Activated CD8-positive, alpha-beta memory T cell treated with anti-CD3 and anti-CD28 coated beads, Interleukin-2, amount 50 U/mL, for 24 hours (primary cell): ENCODE data around the gene LYRM1.
"Not testable (repeated sequence)": the region's sequence is repeated elsewhere in the genome, so short reads cannot be mapped to it uniquely, and the experiment has no call there.

Source experiments
- DNase-seq: peaks from one replicate; pipeline ENCODE4 v3.0.0-alpha.2; 2020; ENCODE audit errors: extremely low read depth

Gene LYRM1

GRCh38 chr16:20900299-20901067 lies at the start of gene LYRM1, which contains the start of gene DCUN1D3:
LYRM1 (plus strand) TSS chr16:20900771; CDS start chr16:20915556, 14,785 bp downstream.
DCUN1D3 (minus strand) TSS chr16:20900358; CDS start chr16:20862538, 37,820 bp downstream.
- peak; percentile 69 for DNase-seq

GRCh38 chr16:20850981-20851380 lies 49.6 kb upstream of the LYRM1 start:
- no peak for DNase-seq

GRCh38 chr16:20851601-20852000 lies 49.0 kb upstream of the LYRM1 start:
- no peak for DNase-seq

DNA sequence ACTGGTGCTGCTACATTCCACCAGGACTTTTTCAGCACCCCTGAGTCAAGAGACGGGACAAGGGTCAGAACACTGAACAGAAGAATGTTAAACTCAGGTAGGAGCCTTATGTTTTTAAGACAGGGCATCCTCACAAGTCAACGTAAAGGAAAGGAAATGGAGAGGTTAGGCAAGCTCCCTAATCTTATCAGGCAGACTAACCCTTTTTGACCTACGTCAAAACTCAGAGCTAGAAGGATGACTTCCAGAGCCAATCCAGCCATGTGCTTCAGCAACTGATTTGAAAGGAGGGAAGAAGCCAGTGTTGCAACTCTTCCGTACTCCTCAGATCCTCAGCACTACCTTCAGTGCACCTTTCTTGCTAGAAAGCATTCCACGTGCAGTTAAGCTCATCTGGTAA lies 47.4 kb upstream of the LYRM1 start:
- no peak for DNase-seq

DNA sequence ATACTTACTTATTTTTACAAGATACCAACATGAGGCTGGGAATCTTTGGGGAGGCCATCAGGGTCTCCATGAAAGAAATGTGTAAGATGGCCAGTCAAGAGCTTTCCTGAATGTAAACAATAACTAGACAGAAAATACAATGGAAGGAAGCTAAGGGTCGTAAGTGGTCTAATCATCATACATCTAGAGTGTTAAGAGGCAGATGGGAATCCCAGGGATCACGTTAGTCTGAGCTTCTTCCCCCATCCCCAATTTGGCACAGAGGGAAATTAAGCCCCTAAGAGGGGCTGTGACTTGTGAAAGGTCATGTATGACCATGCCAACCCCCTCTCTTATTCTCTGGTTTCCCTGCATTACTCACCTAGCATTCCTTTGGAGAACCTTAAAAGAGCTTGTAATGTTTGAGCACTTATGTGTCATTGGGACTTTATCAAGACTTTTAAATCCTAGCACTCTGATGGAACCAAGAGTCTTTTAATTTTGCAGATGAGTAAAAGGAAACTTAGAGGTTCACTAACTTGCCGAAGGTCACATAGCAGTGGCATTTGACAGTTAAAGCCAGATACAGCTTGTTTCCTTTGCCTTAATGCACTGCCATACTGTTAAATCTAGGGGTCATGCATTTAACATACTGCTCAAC lies 46.5 kb upstream of the LYRM1 start:
- no peak for DNase-seq

DNA sequence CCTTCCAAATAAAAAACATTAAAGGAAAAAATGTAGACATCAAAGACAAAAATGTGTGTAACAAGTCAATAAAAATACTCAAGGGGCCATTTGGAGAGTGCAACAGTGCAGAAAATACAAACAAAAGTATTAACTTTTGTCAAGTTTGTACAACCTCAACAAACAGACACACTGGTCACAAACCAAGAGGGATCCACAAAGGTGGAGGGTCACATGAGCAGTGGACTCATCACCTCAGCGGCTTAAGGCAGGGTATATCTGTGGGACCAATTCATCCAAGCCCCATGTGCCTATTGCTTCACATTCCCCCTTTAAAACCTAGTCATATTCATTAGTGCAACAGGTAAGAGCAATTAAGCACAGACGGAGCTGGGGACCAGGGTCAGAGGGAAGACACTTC lies 45.6 kb upstream of the LYRM1 start:
- no peak for DNase-seq

GRCh38 chr16:20857281-20857680 lies 43.3 kb upstream of the LYRM1 start:
- no peak for DNase-seq

GRCh38 chr16:20859229-20859628 lies 41.3 kb upstream of the LYRM1 start:
- no peak for DNase-seq

GRCh38 chr16:20859699-20860098 lies 40.9 kb upstream of the LYRM1 start:
- no peak for DNase-seq

DNA sequence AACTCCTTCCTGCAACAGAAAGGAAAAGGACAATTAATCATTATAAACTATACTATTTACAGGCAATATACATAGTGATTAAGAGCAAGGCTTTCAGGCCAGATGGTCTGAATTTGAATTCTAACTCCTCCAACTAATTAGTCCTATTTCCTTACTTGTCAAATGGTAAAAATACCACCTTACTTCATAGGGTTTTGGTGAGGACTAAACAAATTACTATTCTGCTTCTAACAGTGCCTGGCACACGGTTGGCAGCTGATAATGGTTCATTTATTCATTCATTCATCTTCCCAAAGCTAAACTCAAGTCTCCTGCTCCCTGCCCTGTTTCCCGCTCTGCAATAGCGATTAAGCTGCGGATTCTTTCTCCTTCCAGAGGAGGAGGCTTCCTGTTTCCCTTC lies 40.2 kb upstream of the LYRM1 start:
- no peak for DNase-seq

- not testable (repeated sequence) for DNase-seq
Measured at GRCh38 chr16:20860995-20861394, 39.6 kb upstream of the LYRM1 start.

DNA sequence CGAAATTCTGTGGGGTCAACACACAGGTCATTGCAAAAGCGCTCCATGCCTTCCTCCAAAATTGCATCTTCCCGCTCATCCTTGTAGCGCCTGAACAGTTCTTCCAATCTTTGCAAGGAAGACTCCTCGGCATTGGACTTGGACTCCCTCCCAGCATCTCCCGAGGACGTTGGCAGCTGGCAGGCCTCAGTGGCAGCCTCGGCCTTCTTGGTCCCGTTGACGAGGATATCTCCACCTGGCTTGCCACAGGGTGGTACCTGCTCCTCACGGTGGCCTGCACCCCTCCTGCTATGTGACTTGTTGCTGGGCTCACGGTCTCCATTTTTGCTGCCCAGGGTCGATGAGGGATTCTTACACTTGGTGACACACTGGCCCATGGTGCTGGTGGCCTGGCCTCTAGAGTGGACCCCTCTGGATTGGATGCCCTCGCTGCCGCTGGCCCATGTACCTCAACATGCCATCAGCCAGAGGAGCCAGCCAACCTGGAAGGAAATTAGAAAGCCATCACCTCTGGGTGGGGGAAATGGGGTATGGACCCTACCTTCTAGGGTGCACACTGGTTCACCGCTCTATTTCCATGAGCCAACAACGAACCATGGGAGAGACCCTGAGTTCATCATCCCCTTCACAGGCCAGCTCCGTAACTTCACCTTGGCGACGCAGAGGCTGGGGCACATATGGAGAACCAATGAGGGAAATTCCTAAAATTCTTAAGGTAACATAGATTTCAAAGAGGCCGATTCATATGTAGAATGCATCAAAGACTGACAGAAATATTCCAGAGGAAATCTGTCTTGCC lies 38.2 kb upstream of the LYRM1 start:
- no peak for DNase-seq

DNA sequence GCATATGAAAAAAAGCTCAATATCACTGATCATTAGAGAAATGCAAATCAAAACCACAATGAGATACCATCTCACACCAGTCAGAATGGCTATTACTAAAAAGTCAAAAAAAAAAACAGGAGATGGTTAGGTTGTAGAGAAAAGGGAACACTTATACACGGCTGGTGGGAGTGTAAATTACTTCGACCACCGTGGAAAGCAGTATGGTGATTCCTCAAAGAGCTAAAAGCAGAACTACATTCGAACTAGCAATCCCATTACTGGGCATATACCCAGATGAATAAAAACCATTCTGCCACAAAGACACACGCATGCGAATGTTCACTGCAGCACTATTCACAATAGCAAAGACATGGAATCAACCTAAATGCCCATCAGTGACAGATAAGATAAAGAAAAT lies 36.2 kb upstream of the LYRM1 start:
- DNase-seq: not testable (repeated sequence)

- DNase-seq: no peak
Measured at GRCh38 chr16:20865420-20866131, 35.0 kb upstream of the LYRM1 start.

DNA sequence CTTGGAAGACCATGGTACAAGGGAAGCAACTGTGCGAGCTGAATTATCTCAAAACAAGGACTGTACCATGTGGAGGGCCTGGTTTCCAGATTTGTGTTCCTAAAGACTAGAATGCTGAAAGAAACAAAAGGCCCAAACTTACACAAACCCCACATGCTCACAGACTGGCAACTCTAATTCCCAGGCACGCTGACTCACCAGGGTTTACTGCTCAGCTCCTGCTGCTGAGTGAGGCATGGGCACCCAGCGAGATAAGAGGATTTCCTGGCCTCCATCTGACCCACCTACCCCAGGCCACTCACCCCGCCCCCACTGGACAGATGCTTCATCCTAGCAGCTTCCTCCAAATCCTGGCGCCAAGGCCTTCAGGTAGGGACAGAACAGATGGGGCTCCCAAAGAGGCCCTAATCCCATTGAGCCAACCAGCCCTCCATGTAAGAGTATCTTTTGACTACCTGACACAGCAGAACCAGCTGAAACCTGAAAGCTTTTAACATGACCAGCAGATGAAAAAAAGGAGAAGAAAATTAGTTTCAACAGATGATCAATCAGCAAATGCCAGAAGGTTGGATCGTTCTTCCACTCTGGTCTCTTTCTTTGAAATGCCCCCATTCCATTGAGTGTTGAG lies 34.3 kb upstream of the LYRM1 start:
- DNase-seq: no peak

DNA sequence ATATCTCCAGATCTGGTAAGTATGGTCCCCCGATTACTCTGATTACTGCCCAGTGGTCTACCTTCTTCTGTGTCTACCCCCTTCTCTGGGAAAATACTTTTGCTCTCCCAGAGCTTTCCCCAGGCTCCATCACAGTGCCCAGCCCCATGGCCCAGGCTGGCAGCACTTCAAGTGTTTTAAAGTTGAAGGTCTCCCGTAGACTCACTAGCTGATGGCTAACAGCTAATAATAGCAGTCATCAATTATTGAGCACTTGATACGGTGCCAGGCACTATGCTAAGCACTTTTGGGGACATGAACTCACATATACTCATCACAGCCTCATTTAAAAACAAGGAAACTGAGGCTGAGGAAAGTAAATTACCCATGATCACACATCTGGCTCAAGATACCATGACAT lies 33.8 kb upstream of the LYRM1 start:
- DNase-seq: no peak

- no peak for DNase-seq
Measured at GRCh38 chr16:20867585-20867984, 33.0 kb upstream of the LYRM1 start.

- DNase-seq: no peak
Measured at GRCh38 chr16:20868890-20869289, 31.7 kb upstream of the LYRM1 start.

GRCh38 chr16:20870122-20870820 lies 30.3 kb upstream of the LYRM1 start:
- DNase-seq: no peak

GRCh38 chr16:20871258-20871657 lies 29.3 kb upstream of the LYRM1 start:
- DNase-seq: no peak
